Uterus (tissue), 2 donors: ENCODE measurements around the gene PIGR.

Experiments used
- CTCF ChIP-seq, 4 experiments: fragments of 200-600 bp in 2 of 4; fragments of 450-650 bp in 2 of 4; sonication (generic) in 2 of 4; IDR thresholded peaks; one replicate each; pipeline ENCODE4 v1.5.1; 2016 to 2019; ENCODE audit warnings: antibody characterized with exemption in 4 of 4, mild to moderate bottlenecking in 2 of 4, moderate library complexity in 1 of 4
- POLR2A ChIP-seq, 2 donors: fragments of 450-650 bp; IDR thresholded peaks; one replicate each; pipeline ENCODE4 v1.6.1; 2016; ENCODE audit warnings: antibody characterized with exemption in 2 of 2, mild to moderate bottlenecking in 1 of 2, moderate library complexity in 1 of 2

GRCh38 chr1:206885341-206886060, 60.8 kb downstream of the PIGR start:
- TF ChIP-seq CTCF (IDR thresholded peaks at IDR 0.05) (no peak), POLR2A (IDR thresholded peaks at IDR 0.05) (no peak)
